Measurements from ENCODE around the gene COL24A1. TPM values are rescaled to one million over a fixed set of nuclear protein-coding genes. Genes with fewer than 3 reads are reported as not detected.
"Not testable (repeated sequence)": the region's sequence is repeated elsewhere in the genome, so short reads cannot be mapped to it uniquely, and the experiment has no call there.

The COL24A1 gene
- total RNA-seq, 1 donor from 2014 or later, result not detected

DNA sequence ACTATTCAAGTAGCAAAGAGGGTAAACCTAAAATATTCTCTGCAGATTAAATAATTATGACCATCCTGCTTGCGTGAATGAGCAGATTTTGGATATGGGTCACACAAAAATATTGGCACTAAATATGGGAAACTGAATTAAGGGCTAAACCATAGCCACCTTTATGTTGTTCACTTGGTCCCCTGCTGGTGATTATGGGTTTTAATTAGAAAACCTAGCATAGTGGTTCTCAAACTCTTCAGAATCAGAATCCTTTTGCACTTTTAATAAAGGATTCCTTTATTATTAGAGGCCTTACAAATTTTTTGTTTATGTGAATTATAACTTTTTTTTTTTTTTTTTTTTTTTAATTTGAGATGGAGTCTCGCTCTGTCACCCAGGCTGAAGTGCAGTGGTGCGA lies 409.8 kb downstream of the COL24A1 start:
- intact Hi-C loops (cut with micrococcal nuclease), result no loop called here
- no peaks in the 10 kb centered on the region for H3K9me3 Mint-ChIP-seq
- no peak overlapping the region for H3K4me3 Mint-ChIP-seq (ENCODE audit: low read depth)
- DNase-seq (ENCODE audit: low spot score), result no peak
- H3K27me3 Mint-ChIP-seq (ENCODE audit: low read depth), result no peaks in the 10 kb centered on the region
- no peak overlapping the region for H3K27ac Mint-ChIP-seq
- no peaks in the 10 kb centered on the region for H3K4me1 Mint-ChIP-seq (ENCODE audit: low read depth)
- H3K36me3 Mint-ChIP-seq (ENCODE audit: low read depth), result no peaks in the 10 kb centered on the region

DNA sequence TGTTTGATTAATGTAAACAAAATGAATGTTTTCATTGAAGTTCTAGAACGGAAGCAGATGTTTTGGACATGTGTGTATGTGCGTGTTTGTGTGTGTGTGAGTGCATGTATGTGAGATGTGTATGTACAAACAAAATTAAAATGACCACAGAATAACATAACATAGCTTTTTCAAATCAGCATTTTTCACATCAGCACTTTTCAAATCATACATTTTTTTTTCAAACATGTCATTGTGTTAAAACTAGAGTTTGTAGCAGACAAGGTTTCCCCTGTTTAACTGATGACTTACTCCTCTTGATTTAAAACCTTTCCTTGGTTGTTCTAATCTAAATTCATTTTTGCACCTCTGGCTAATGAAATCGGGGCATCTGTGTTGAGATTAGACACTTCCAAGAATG lies 412.8 kb downstream of the COL24A1 start:
- no peaks in the 10 kb centered on the region for H3K4me1 Mint-ChIP-seq (ENCODE audit: low read depth)
- intact Hi-C loops (cut with micrococcal nuclease), result no loop called here
- H3K27me3 Mint-ChIP-seq (ENCODE audit: low read depth), result no peaks in the 10 kb centered on the region
- no peaks in the 10 kb centered on the region for H3K9me3 Mint-ChIP-seq
- no peak overlapping the region for H3K27ac Mint-ChIP-seq
- no peaks in the 10 kb centered on the region for H3K36me3 Mint-ChIP-seq (ENCODE audit: low read depth)
- DNase-seq (ENCODE audit: low spot score), result no peak
- H3K4me3 Mint-ChIP-seq (ENCODE audit: low read depth), result no peak overlapping the region

DNA sequence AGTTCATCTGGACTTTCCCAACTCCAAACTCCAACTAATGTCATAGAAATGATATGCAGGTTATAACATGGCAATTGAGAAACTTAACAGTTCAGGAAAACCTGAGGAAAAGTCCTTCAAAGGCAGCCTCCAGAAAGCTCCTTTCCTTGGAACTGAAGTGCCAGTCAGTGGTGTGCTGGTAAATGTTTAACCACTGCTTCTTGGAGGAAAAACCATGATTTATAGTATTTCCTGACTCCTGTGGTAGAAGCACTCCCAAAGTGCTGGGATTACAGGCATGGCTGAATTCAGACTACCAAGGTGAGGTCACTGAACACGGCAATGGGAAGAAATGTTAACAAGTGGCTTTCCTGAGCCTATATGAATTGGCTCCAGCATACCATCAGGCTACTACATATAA lies 421.6 kb downstream of the COL24A1 start:
- DNase-seq (ENCODE audit: low spot score), result no peak
- no peaks in the 10 kb centered on the region for H3K4me1 Mint-ChIP-seq (ENCODE audit: low read depth)
- no peak overlapping the region for H3K27ac Mint-ChIP-seq
- no peaks in the 10 kb centered on the region for H3K36me3 Mint-ChIP-seq (ENCODE audit: low read depth)
- H3K9me3 Mint-ChIP-seq, result no peaks in the 10 kb centered on the region
- no peaks in the 10 kb centered on the region for H3K27me3 Mint-ChIP-seq (ENCODE audit: low read depth)
- intact Hi-C loops (cut with micrococcal nuclease), result no loop called here
- H3K4me3 Mint-ChIP-seq (ENCODE audit: low read depth), result no peak overlapping the region

DNA sequence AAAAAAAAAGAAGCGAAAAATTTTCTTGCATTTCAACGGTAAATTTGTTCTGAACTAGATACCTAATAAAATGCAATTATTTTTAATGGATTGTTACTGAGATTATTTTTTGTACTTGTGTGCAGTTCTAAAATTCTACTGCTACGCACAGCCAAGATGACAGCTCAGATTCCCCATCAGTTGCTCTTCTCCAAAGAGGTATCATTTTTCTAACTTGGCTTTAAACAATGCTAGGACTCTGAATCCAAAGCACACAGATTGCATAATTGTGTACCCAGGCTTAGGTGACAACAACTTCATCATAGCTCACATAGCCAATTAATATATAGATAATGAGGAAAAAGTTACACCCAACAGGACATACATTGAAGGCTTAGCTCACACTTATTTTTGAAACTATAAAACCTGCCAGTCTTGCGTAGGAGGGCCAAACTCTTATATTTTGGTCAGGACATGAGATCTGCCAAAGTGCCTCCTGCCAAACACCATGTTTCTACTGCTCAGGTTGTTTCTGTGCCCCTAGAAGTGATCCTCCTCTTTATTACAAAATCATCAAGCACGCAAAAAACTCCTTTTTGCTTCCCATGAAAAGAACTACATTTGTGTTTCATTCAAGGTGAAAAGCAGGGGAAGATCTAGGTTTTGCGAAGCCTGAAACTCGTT lies 437.8 kb downstream of the COL24A1 start:
- peaks cover 19% of the 10 kb centered on the region for H3K9me3 Mint-ChIP-seq
- no peak for DNase-seq (ENCODE audit: low spot score)

DNA sequence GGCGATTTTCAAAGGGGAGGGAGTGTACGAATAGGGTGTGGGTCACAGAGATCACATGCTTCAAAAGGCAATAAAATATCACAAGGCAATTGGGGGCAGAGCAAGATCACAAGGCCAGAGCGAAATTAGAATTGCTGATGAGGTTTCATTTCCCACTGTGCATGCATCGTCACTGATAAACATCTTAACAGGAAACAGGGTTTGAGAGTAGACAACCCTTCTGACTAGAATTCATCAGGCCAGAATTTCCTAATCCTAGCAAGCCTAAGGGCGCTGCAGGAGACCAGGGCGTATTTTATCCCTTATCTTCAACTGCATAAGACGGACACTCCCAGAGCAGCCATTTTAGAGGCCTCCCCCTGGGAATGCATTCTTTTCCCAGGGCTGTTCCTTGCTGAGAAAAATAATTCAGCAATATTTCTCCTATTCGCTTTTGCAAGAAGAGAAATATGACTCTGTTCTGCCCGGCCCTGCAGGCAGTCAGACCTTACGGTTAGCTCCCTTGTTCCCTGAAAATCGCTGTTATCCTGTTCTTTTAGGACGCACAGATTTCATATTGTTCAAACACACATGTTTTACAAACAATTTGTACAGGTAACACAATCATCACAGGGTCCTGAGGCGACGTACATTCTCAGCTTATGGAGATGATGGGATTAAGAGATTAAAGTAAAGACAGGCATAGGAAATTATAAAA lies 442.0 kb downstream of the COL24A1 start:
- H3K4me3 Mint-ChIP-seq (ENCODE audit: low read depth), result not testable (repeated sequence)

More for the DNA sequence above, 437.8 kb downstream of the COL24A1 start:
- Mint-ChIP-seq H3K27ac (no peak overlapping the region), H3K27me3 (ENCODE audit: low read depth) (peaks cover 5% of the 10 kb centered on the region), H3K4me1 (ENCODE audit: low read depth) (peaks cover 5% of the 10 kb centered on the region), H3K36me3 (ENCODE audit: low read depth) (no peaks in the 10 kb centered on the region), H3K4me3 (ENCODE audit: low read depth) (no peak overlapping the region)
- intact Hi-C loops (cut with micrococcal nuclease), result no loop called here

DNA sequence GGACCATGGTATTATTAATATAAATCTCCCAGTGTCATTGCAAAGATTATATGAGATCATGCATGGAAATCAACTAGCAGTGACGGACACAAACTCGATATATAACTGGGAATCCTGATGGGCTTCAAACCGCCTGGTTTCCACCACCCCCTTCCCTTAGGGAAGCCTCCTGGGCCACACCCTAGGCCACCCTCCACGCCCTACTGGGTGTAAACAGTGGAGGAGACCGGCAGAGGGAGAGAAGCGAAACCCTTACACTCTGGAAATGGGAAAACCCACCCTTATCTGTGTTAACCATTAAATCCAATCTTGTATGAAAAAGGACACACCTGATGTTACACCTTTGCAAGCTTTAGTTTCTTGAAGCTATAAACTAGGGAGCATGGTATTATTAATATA lies 447.7 kb downstream of the COL24A1 start:
- H3K4me1 Mint-ChIP-seq (ENCODE audit: low read depth), result peaks cover 13% of the 10 kb centered on the region
- no peak overlapping the region for H3K27ac Mint-ChIP-seq
- peaks cover 22% of the 10 kb centered on the region for H3K36me3 Mint-ChIP-seq (ENCODE audit: low read depth)
- peaks cover 3% of the 10 kb centered on the region for H3K9me3 Mint-ChIP-seq
- intact Hi-C loops (cut with micrococcal nuclease), result loop anchor here (5.0 kb wide), 2 partner anchors 132 to 412 kb away; no protein-coding TSS in a partner anchor
- no peak for DNase-seq (ENCODE audit: low spot score)
- no peak overlapping the region for H3K4me3 Mint-ChIP-seq (ENCODE audit: low read depth)
- peaks cover 1% of the 10 kb centered on the region for H3K27me3 Mint-ChIP-seq (ENCODE audit: low read depth)

More for the DNA sequence above, 442.0 kb downstream of the COL24A1 start:
- H3K9me3 Mint-ChIP-seq, result peaks cover 13% of the 10 kb centered on the region
- DNase-seq (ENCODE audit: low spot score); H3K4me1 Mint-ChIP-seq (ENCODE audit: low read depth); H3K27me3 Mint-ChIP-seq (ENCODE audit: low read depth); H3K36me3 Mint-ChIP-seq (ENCODE audit: low read depth); intact Hi-C loops (cut with micrococcal nuclease); H3K27ac Mint-ChIP-seq: not testable (repeated sequence)

DNA sequence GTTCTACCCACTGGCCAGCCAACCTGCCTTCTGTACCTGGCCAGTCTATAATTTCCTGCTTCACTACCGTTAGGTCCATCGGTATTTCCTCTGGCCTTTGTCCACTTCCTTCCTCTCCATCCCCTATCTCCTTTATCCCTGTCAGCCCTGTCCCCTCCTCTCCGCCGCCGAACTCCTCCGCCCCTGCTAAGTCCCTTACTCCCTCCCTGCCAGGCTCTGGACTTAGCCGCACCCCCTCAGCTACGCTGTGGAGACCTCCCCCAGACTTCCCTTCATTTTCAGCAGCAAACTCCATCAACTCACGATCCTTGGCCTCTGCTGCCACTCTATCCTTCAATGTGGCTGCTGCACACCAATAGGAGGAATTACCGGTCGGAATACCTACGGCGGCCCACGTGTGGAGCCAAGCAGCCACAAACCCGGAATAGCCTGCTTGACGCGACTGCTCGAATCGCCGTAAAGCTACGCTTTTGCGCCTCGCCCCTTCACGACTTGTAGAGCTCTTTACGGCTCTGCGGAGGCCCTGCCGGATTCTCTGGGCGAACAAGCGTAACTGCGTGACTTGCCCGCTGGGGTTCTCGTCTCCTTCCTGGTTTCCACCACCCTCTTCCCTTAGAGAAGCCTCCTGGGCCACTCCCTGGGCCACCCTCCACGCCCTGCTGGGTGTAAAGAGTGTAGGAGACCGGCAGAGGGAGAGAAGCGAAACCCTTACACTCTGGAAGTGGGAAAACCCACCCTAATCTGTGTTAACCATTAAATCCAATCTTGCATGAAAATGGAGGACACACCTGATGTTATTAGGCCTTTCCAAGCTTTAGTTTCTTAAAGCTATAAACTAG lies 448.4 kb downstream of the COL24A1 start, which contains the start of gene ZNHIT6:
Gene ZNHIT6, minus strand, starts transcription at position 444 of the 839 bp plus-strand sequence. Its CDS starts 149 bp downstream, at position 295.
- intact Hi-C loops (cut with micrococcal nuclease), result loop anchor here (5.0 kb wide), 2 partner anchors 131 to 411 kb away; no protein-coding TSS in a partner anchor
- H3K27ac Mint-ChIP-seq, result no peak within 1 kb of the TSS

DNA sequence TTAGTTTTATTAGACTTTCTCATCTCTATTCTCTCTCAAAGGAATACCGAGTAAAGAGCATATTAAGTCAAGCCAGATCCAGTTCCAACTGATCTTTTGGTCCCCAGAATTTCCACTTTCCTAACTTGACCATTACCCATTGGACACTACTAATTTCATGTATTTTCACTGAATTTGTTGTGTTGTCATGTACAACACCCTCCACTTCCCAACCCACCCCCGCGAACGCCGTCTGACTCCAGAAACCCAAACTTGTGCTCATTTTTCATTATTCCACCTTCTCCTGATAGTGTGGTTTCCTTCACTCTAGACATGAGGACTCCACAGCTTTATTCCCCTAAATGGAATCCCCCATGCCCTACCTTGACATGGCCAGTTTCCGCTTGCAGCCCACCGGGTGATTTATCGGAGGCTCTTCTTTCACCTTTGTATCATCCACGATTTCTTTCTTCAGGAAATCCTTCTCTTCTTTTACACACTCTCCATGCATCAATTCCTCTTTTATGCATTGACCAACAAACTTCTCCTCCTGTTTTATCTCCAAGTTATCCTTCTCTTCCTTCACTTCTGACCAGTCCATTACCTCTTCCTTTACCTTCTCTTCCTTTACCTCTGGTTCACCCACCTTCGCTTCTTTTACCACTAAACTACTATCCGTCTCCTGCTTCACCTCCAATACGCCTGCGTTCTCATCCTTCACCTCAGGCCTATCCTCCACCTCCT lies 449.1 kb downstream of the COL24A1 start:
- intact Hi-C loops (cut with micrococcal nuclease), result loop anchor here (5.0 kb wide), 2 partner anchors 130 to 410 kb away; no protein-coding TSS in a partner anchor
- H3K4me1 Mint-ChIP-seq (ENCODE audit: low read depth), result peaks cover 21% of the 10 kb centered on the region
- DNase-seq (ENCODE audit: low spot score), result no peak
- H3K27me3 Mint-ChIP-seq (ENCODE audit: low read depth), result peaks cover 1% of the 10 kb centered on the region
- peaks cover 34% of the 10 kb centered on the region for H3K36me3 Mint-ChIP-seq (ENCODE audit: low read depth)
- H3K27ac Mint-ChIP-seq, result no peak overlapping the region
- no peaks in the 10 kb centered on the region for H3K9me3 Mint-ChIP-seq
- H3K4me3 Mint-ChIP-seq (ENCODE audit: low read depth), result no peak overlapping the region

More for the DNA sequence above, 448.4 kb downstream of the COL24A1 start, which contains the start of gene ZNHIT6:
- no peak within 1 kb of the TSS for H3K4me3 Mint-ChIP-seq (ENCODE audit: low read depth)
- peaks cover 1% of the 10 kb centered on the region for H3K27me3 Mint-ChIP-seq (ENCODE audit: low read depth)
- peak; percentile 84 for DNase-seq (ENCODE audit: low spot score)
- H3K9me3 Mint-ChIP-seq, result no peaks in the 10 kb centered on the region
- H3K4me1 Mint-ChIP-seq (ENCODE audit: low read depth), result peaks cover 20% of the 10 kb centered on the region
- peaks cover 28% of the 10 kb centered on the region for H3K36me3 Mint-ChIP-seq (ENCODE audit: low read depth)

DNA sequence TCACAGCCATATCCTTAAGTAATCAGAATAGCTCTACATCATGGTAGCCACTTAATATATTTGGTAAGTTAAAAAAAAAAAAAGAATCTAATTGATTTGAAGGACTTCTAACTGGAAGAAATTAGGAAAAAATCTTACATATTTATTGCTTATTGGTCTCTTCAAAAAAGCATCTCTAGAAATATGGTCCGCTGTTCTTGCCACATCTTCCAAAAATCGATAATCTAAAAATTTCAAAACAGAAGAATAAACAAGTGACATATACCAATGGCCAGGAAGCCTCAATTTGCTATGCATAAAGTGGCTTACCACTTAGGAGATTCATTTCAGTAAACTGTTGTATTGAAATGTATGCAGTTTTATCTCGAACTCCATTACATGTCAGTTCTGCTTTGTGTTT lies 450.6 kb downstream of the COL24A1 start:
- H3K9me3 Mint-ChIP-seq, result no peaks in the 10 kb centered on the region
- peak overlapping the region; percentile 51 for H3K4me3 Mint-ChIP-seq (ENCODE audit: low read depth)
- no peak for DNase-seq (ENCODE audit: low spot score)
- H3K36me3 Mint-ChIP-seq (ENCODE audit: low read depth), result peaks cover 49% of the 10 kb centered on the region
- no peak overlapping the region for H3K27ac Mint-ChIP-seq
- intact Hi-C loops (cut with micrococcal nuclease), result loop anchor here (5.0 kb wide), 2 partner anchors 129 to 409 kb away; no protein-coding TSS in a partner anchor
- no peaks in the 10 kb centered on the region for H3K27me3 Mint-ChIP-seq (ENCODE audit: low read depth)
- peaks cover 21% of the 10 kb centered on the region for H3K4me1 Mint-ChIP-seq (ENCODE audit: low read depth)

DNA sequence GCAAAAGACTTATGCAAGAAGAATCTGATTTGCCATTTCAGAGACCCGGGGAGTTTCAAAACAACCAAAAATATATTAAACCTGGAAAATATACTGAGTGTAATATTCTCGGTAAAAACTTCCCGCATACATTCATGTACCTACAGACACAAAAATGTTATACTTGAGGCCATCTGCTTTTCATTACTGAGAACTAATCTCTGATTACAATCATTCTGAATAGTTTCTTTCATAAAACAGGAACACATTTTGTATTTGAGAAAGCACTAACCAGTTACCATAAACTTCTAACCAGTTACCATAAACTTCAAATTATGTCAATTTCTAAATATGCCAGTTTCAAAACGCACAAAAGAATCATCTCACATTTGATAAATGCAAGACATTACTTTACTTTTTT lies 456.1 kb downstream of the COL24A1 start:
- Mint-ChIP-seq H3K27ac (no peak overlapping the region), H3K4me3 (ENCODE audit: low read depth) (no peak overlapping the region), H3K27me3 (ENCODE audit: low read depth) (no peaks in the 10 kb centered on the region), H3K36me3 (ENCODE audit: low read depth) (peaks cover 71% of the 10 kb centered on the region), H3K4me1 (ENCODE audit: low read depth) (peaks cover 15% of the 10 kb centered on the region), H3K9me3 (no peaks in the 10 kb centered on the region)
- intact Hi-C loops (cut with micrococcal nuclease), result no loop called here
- DNase-seq (ENCODE audit: low spot score), result no peak

DNA sequence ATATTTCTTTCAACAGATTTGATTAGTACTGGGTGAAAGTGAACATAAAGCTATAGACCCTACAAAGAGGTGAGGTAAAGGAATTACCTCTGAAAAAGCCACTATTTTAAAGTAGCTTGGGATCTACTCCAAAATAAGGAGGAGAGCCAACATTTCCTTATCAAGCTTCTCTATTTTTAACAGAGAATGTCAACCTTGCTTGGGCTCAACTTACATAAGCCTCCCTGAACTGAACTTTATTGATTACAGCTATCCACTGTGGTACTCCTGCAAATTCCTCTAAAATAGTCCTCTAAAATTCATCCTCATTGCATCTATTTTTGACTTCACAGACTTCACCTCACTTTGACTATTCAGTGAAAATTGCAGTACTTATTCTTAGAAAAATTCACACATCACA lies 458.7 kb downstream of the COL24A1 start:
- Mint-ChIP-seq H3K27me3 (ENCODE audit: low read depth) (no peaks in the 10 kb centered on the region), H3K4me1 (ENCODE audit: low read depth) (no peaks in the 10 kb centered on the region), H3K9me3 (no peaks in the 10 kb centered on the region), H3K4me3 (ENCODE audit: low read depth) (no peak overlapping the region), H3K27ac (no peak overlapping the region), H3K36me3 (ENCODE audit: low read depth) (peaks cover 55% of the 10 kb centered on the region)
- DNase-seq (ENCODE audit: low spot score), result no peak
- intact Hi-C loops (cut with micrococcal nuclease), result no loop called here

DNA sequence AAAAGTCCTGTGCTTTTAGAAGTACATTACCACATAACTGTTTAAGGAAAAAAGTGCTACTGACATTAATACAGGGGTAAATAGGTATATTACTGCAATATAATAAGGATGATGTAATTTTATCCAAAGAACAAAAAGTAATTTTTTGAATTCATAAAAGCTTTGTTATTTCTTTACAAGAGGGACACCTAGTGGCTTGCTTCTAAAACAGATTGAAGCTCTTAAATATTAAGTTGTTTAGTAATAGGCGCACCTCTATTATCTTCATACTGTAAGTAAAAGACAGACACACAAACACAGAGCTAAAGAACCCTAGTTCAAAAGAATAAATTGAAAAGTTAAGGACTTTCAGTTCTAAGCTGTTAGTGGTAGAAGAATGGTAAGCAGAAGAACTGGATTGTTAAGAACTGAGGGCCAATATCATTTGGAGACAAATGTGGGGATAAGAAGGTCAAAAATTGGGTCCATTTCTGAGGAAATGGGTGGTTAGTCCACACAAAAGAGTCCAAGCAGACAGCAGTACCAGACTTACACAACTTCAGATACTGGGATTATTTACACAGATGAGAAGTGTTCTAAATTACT lies 463.8 kb downstream of the COL24A1 start:
- DNase-seq (ENCODE audit: low spot score), result no peak
- intact Hi-C loops (cut with micrococcal nuclease), result loop anchor here (2.0 kb wide), 1 partner anchor 384 kb away; no protein-coding TSS in a partner anchor
- Mint-ChIP-seq H3K9me3 (no peaks in the 10 kb centered on the region), H3K4me3 (ENCODE audit: low read depth) (no peak overlapping the region), H3K27me3 (ENCODE audit: low read depth) (no peaks in the 10 kb centered on the region), H3K27ac (no peak overlapping the region), H3K4me1 (ENCODE audit: low read depth) (no peaks in the 10 kb centered on the region), H3K36me3 (ENCODE audit: low read depth) (peaks cover 25% of the 10 kb centered on the region)

Data from activated T-helper 2 cell treated with anti-CD3 and anti-CD28 coated beads, Interferon-gamma antibody, Interleukin-2, Interleukin-4, amounts not matched to agents 10 μg/mL and 5 μg/mL and 100 μg/mL, durations not matched to agents 14 hours and 24 hours and 36 hours (primary cell).